ENCODE measurements around the gene CFAP73. TPM values are rescaled to one million over a fixed set of nuclear protein-coding genes. Genes with fewer than 3 reads are reported as not detected.

The CFAP73 gene
- total and polyA plus RNA-seq, 2 of the 8 experiments (the other 6 are each of a cell fraction or from before 2014, with no cell fraction given) = 0.45 to 0.56 TPM

GRCh38 chr12:113208041-113208934, 58.8 kb downstream of the CFAP73 start (continued):
- TF ChIP-seq JUND (IDR thresholded peaks at IDR 0.05; ENCODE audit: low read length) (no peak), MAFK (IDR thresholded peaks at IDR 0.05; ENCODE audit: low read depth, low read length) (no peak), SAP30 (IDR thresholded peaks at IDR 0.05; ENCODE audit: insufficient read depth, insufficient replicate concordance, low read length) (no peak), RNF2 (IDR thresholded peaks at IDR 0.05; ENCODE audit: borderline replicate concordance, low read depth, low read length, missing control alignments, poor library complexity, severe bottlenecking) (no peak), JUN (IDR thresholded peaks at IDR 0.05; ENCODE audit: low read depth, low read length) (no peak), KDM4A (IDR thresholded peaks at IDR 0.05; ENCODE audit: low read depth, low read length, severe bottlenecking) (no peak)

Small RNA genes lying within 50 kb of the gene (microRNA-seq; reads per million reads assigned to microRNA genes)
- 0 to 0.23 reads per million in 2 experiments for gene MIR7106 (ENCODE audit: borderline microRNAs expressed in 2 of 2, borderline number of aligned reads in 2 of 2, borderline replicate concordance in 1 of 2)

Small RNA genes lying within 50 kb of the gene (small RNA-seq; reads per million reads assigned to genes)
- gene MIR7106 (ENCODE audit: insufficient read depth) (not detected), gene RF00019 (ENCODE audit: insufficient read depth) (not detected)

Other genes with a start within 250 kb of the CFAP73 start
- not detected in 2 replicates for gene OAS1, start 242.8 kb upstream of the CFAP73 start, total RNA-seq (2021; fragmentation: NEBNext Ultra II Directional; extraction: Animal tissue kit (Norgen Biotek cat#: 25700))
- 0.13 and 0.23 TPM in 2 replicates for gene OAS1, start 242.8 kb upstream of the CFAP73 start, polyA plus RNA-seq (2011; rRNA removed)
- 0.73 and 1.1 TPM in 2 replicates for gene OAS3, start 211.2 kb upstream of the CFAP73 start, total RNA-seq (2021; fragmentation: NEBNext Ultra II Directional; extraction: Animal tissue kit (Norgen Biotek cat#: 25700))
- gene OAS3, start 211.2 kb upstream of the CFAP73 start, polyA plus RNA-seq (2011; rRNA removed) = 3.7 and 4.3 TPM in 2 replicates
- not detected in 2 replicates for gene OAS2, start 171.2 kb upstream of the CFAP73 start, total RNA-seq (2021; fragmentation: NEBNext Ultra II Directional; extraction: Animal tissue kit (Norgen Biotek cat#: 25700))
- 0.06 TPM in 1 of 2 replicates, not detected in the other for gene OAS2, start 171.2 kb upstream of the CFAP73 start, polyA plus RNA-seq (2011; rRNA removed)
- 6.9 and 8.6 TPM in 2 replicates for gene DTX1, start 93.0 kb upstream of the CFAP73 start, total RNA-seq (2021; fragmentation: NEBNext Ultra II Directional; extraction: Animal tissue kit (Norgen Biotek cat#: 25700))
- 4.7 and 7.0 TPM in 2 replicates for gene DTX1, start 93.0 kb upstream of the CFAP73 start, polyA plus RNA-seq (2011; rRNA removed)
- gene RASAL1, start 14.0 kb upstream of the CFAP73 start, total RNA-seq (2021; fragmentation: NEBNext Ultra II Directional; extraction: Animal tissue kit (Norgen Biotek cat#: 25700)) = 5.0 and 6.4 TPM in 2 replicates
- gene RASAL1, start 14.0 kb upstream of the CFAP73 start, polyA plus RNA-seq (2011; rRNA removed) = 3.7 and 5.9 TPM in 2 replicates
- gene DDX54, start 35.8 kb downstream of the CFAP73 start, total RNA-seq (2021; fragmentation: NEBNext Ultra II Directional; extraction: Animal tissue kit (Norgen Biotek cat#: 25700)) = 112 and 113 TPM in 2 replicates
- gene DDX54, start 35.8 kb downstream of the CFAP73 start, polyA plus RNA-seq (2011; rRNA removed) = 64.9 and 98.5 TPM in 2 replicates
- gene RITA1, start 36.0 kb downstream of the CFAP73 start, total RNA-seq (2021; fragmentation: NEBNext Ultra II Directional; extraction: Animal tissue kit (Norgen Biotek cat#: 25700)) = 25.8 and 26.4 TPM in 2 replicates
- 24.1 and 31.0 TPM in 2 replicates for gene RITA1, start 36.0 kb downstream of the CFAP73 start, polyA plus RNA-seq (2011; rRNA removed)
- gene TPCN1, start 71.7 kb downstream of the CFAP73 start, total RNA-seq (2021; fragmentation: NEBNext Ultra II Directional; extraction: Animal tissue kit (Norgen Biotek cat#: 25700)) = 18.1 and 21.4 TPM in 2 replicates
- 14.9 and 22.7 TPM in 2 replicates for gene TPCN1, start 71.7 kb downstream of the CFAP73 start, polyA plus RNA-seq (2011; rRNA removed)
- gene SLC8B1, start 185.4 kb downstream of the CFAP73 start, total RNA-seq (2021; fragmentation: NEBNext Ultra II Directional; extraction: Animal tissue kit (Norgen Biotek cat#: 25700)) = 11.2 and 11.3 TPM in 2 replicates
- 19.1 and 26.9 TPM in 2 replicates for gene SLC8B1, start 185.4 kb downstream of the CFAP73 start, polyA plus RNA-seq (2011; rRNA removed)
- gene PLBD2, start 208.9 kb downstream of the CFAP73 start, total RNA-seq (2021; fragmentation: NEBNext Ultra II Directional; extraction: Animal tissue kit (Norgen Biotek cat#: 25700)) = 33.1 and 33.5 TPM in 2 replicates
- gene PLBD2, start 208.9 kb downstream of the CFAP73 start, polyA plus RNA-seq (2011; rRNA removed) = 16.8 and 25.6 TPM in 2 replicates

Data from H1 (cell line).